GM23248 (cell line): ENCODE measurements around the gene ABCB11. TPM values are rescaled to one million over a fixed set of nuclear protein-coding genes. Genes with fewer than 3 reads are reported as not detected.

Experiments used
- DNase-seq: peaks from one replicate; pipeline ENCODE4 v3.0.0-alpha.2; 2015
- H2AFZ ChIP-seq: fragments of 200-600 bp; sonication (generic); 2 replicates; pipeline ENCODE4 v1.6.1; 2016; ENCODE audit warnings: antibody characterized with exemption
- H3F3A ChIP-seq: fragments of 200-600 bp; sonication (generic); 2 replicates; pipeline ENCODE4 v1.6.1; 2016; ENCODE audit warnings: mild to moderate bottlenecking, antibody characterized with exemption, mixed run types; ENCODE audit not compliant: insufficient read depth
- H3K27ac ChIP-seq: fragments of 200-600 bp; sonication (generic); 2 replicates; pipeline ENCODE4 v1.5.1; 2016; ENCODE audit warnings: mild to moderate bottlenecking
- H3K27me3 ChIP-seq: fragments of 200-600 bp; sonication (generic); replicated peaks from 2 replicates; pipeline ENCODE4 v1.6.1; 2016; ENCODE audit warnings: mild to moderate bottlenecking; ENCODE audit not compliant: insufficient read depth
- H3K36me3 ChIP-seq: fragments of 200-600 bp; sonication (generic); 2 replicates; pipeline ENCODE4 v1.6.1; 2016; ENCODE audit warnings: low read depth, mild to moderate bottlenecking
- H3K4me1 ChIP-seq: fragments of 200-600 bp; sonication (generic); 2 replicates; pipeline ENCODE4 v1.6.1; 2016; ENCODE audit warnings: mild to moderate bottlenecking; ENCODE audit not compliant: insufficient read depth
- H3K4me2 ChIP-seq: fragments of 200-600 bp; sonication (generic); one replicate; pipeline ENCODE4 v1.6.1; 2016; ENCODE audit warnings: mild to moderate bottlenecking; ENCODE audit not compliant: unreplicated experiment
- H3K4me3 ChIP-seq: fragments of 200-600 bp; sonication (generic); 2 replicates; pipeline ENCODE4 v1.5.1; 2016; ENCODE audit warnings: mild to moderate bottlenecking
- H3K79me2 ChIP-seq: fragments of 200-600 bp; sonication (generic); 2 replicates; pipeline ENCODE4 v1.6.1; 2016; ENCODE audit warnings: mild to moderate bottlenecking; ENCODE audit not compliant: insufficient read depth
- H3K9ac ChIP-seq: fragments of 200-600 bp; sonication (generic); 2 replicates; pipeline ENCODE4 v1.6.1; 2016; ENCODE audit warnings: mild to moderate bottlenecking
- H3K9me2 ChIP-seq: fragments of 200-600 bp; sonication (generic); 2 replicates; pipeline ENCODE4 v1.6.1; 2016; ENCODE audit warnings: mixed run types, mild to moderate bottlenecking, moderate library complexity; ENCODE audit not compliant: insufficient read depth
- H3K9me3 ChIP-seq: fragments of 200-600 bp; sonication (generic); one replicate; pipeline ENCODE4 v1.6.1; 2017; ENCODE audit warnings: low read depth
- H4K20me1 ChIP-seq: fragments of 200-600 bp; sonication (generic); 2 replicates; pipeline ENCODE4 v1.6.0; 2016; ENCODE audit not compliant: insufficient read depth
- EZH2 ChIP-seq: fragments of 200-600 bp; sonication (generic); IDR thresholded peaks from 2 replicates; pipeline ENCODE4 v1.6.1; 2018; ENCODE audit warnings: antibody characterized with exemption, mild to moderate bottlenecking; ENCODE audit not compliant: insufficient read depth, poor library complexity, severe bottlenecking
- EZH2phosphoT487 ChIP-seq: fragments of 200-600 bp; sonication (generic); IDR thresholded peaks from 2 replicates; pipeline ENCODE4 v1.6.1; 2018; ENCODE audit warnings: antibody characterized with exemption, moderate library complexity, mild to moderate bottlenecking, low read depth; ENCODE audit not compliant: insufficient read depth
- WGBS, 2 experiments: methylation state at CpG; one replicate each; pipeline ENCODE4 v1.1.6; 2015 to 2017; ENCODE audit warnings: low lambda C conversion rate in 2 of 2, low coverage in 1 of 2; ENCODE audit errors: missing lambda C conversion rate in 2 of 2; 5-methylcytosine and 5-hydroxymethylcytosine counted together
- in situ Hi-C: fragments of 300-500 bp; cut with MboI; formaldehyde crosslinking; loops from 2 replicates; pipeline ENCODE4 v1.15.0; 2020
- polyA plus RNA-seq: library from polyadenylated mRNA; unstranded; fragments of >200 nt; fragmentation: Nextera tagmentation; extraction: Ambion mirVana; gene quantifications from 2 replicates; pipeline ENCODE4 v1.2.1, GENCODE V29; 2016
- total RNA-seq: library from RNA; depleted of rRNA; stranded (reverse); fragments of >200 nt; shearing (Covaris generic); gene quantifications from 2 replicates; pipeline ENCODE4 v1.2.3, GENCODE V29; 2014

The ABCB11 gene
- total and polyA plus RNA-seq, 2 experiments from 2014 or later = not detected

- H2AFZ ChIP-seq = peak overlapping the region; percentile 59
- WGBS, 2 experiments = 51 to 52% methylated on average over 6 of the region's 6 CpGs
- no peak for DNase-seq
- in situ Hi-C loops = loop anchor here (10.0 to 25.0 kb wide), 2 partner anchors 138 to 575 kb away; no protein-coding TSS in a partner anchor
- no peaks in the 10 kb centered on the region for H3F3A ChIP-seq
- H3K9me2 ChIP-seq = no peaks in the 10 kb centered on the region
- H3K9ac ChIP-seq = no peak overlapping the region
- H3K4me2 ChIP-seq = peak overlapping the region; percentile 88
- H3K79me2 ChIP-seq = no peaks in the 10 kb centered on the region
- TF ChIP-seq EZH2 (no peak), EZH2phosphoT487 (no peak)
- peaks cover 58% of the 10 kb centered on the region for H3K27me3 ChIP-seq
- H3K9me3 ChIP-seq = no peaks in the 10 kb centered on the region
- peak overlapping the region; percentile 64 for H3K4me3 ChIP-seq
- H4K20me1 ChIP-seq = no peaks in the 10 kb centered on the region
- no peak overlapping the region for H3K27ac ChIP-seq
- no peaks in the 10 kb centered on the region for H3K36me3 ChIP-seq
- H3K4me1 ChIP-seq = no peaks in the 10 kb centered on the region
Observed at GRCh38 chr2:168912466-168912865, 118.7 kb downstream of the ABCB11 start.

- Histone ChIP-seq H3K27ac (no peak overlapping the region), H3K9ac (no peak overlapping the region), H3K36me3 (no peaks in the 10 kb centered on the region), H4K20me1 (no peaks in the 10 kb centered on the region), H3F3A (no peaks in the 10 kb centered on the region), H3K79me2 (no peaks in the 10 kb centered on the region), H3K4me1 (no peaks in the 10 kb centered on the region), H3K9me2 (no peaks in the 10 kb centered on the region), H3K4me3 (no peak overlapping the region), H3K4me2 (no peak overlapping the region), H3K9me3 (no peaks in the 10 kb centered on the region), H2AFZ (no peak overlapping the region), H3K27me3 (peaks cover 70% of the 10 kb centered on the region)
- in situ Hi-C loops = loop anchor here (10.0 to 25.0 kb wide), 2 partner anchors 136 to 573 kb away; no protein-coding TSS in a partner anchor
- TF ChIP-seq EZH2phosphoT487 (no peak), EZH2 (no peak)
- WGBS, 2 experiments = 25 to 33% methylated on average over 5 of the region's 5 CpGs
- no peak for DNase-seq
Observed at GRCh38 chr2:168910330-168910729, 120.8 kb downstream of the ABCB11 start.

GRCh38 chr2:168907940-168908662 is 123.0 kb downstream of the ABCB11 start:
- in situ Hi-C loops = loop anchor here (10.0 to 25.0 kb wide), 2 partner anchors 113 to 571 kb away; no protein-coding TSS in a partner anchor
- Histone ChIP-seq H3K27ac (no peak overlapping the region), H3K27me3 (peaks cover 69% of the 10 kb centered on the region), H3K4me1 (no peaks in the 10 kb centered on the region), H3K36me3 (no peaks in the 10 kb centered on the region), H3K9ac (no peak overlapping the region), H3K9me2 (no peaks in the 10 kb centered on the region), H3K79me2 (no peaks in the 10 kb centered on the region), H2AFZ (no peak overlapping the region), H3K4me2 (no peak overlapping the region), H3F3A (no peaks in the 10 kb centered on the region), H3K4me3 (no peak overlapping the region), H3K9me3 (no peaks in the 10 kb centered on the region), H4K20me1 (no peaks in the 10 kb centered on the region)
- no peak for TF ChIP-seq EZH2
- no peak for TF ChIP-seq EZH2phosphoT487
- no peak for DNase-seq
- WGBS, 2 experiments = 73% methylated on average over 8 of the region's 8 CpGs

GRCh38 chr2:168904358-168904757 is 126.8 kb downstream of the ABCB11 start:
- WGBS, 2 experiments = 77 to 81% methylated on average over 3 of the region's 3 CpGs
- no peaks in the 10 kb centered on the region for H3K9me2 ChIP-seq
- peaks cover 38% of the 10 kb centered on the region for H3K27me3 ChIP-seq
- H3K36me3 ChIP-seq = no peaks in the 10 kb centered on the region
- no peak overlapping the region for H3K9ac ChIP-seq
- H3K4me1 ChIP-seq = no peaks in the 10 kb centered on the region
- TF ChIP-seq EZH2 = no peak
- no peak overlapping the region for H3K4me3 ChIP-seq
- no peak for DNase-seq
- H3K79me2 ChIP-seq = no peaks in the 10 kb centered on the region
- no peaks in the 10 kb centered on the region for H4K20me1 ChIP-seq
- H3K9me3 ChIP-seq = no peaks in the 10 kb centered on the region
- H3K27ac ChIP-seq = no peak overlapping the region
- H2AFZ ChIP-seq = no peak overlapping the region
- in situ Hi-C loops = loop anchor here (10.0 to 25.0 kb wide), 2 partner anchors 110 to 567 kb away; no protein-coding TSS in a partner anchor
- H3F3A ChIP-seq = no peaks in the 10 kb centered on the region
- no peak overlapping the region for H3K4me2 ChIP-seq
